ENCODE measurements around the gene DUSP21. TPM values are rescaled to one million over a fixed set of nuclear protein-coding genes. Genes with fewer than 3 reads are reported as not detected.

The DUSP21 gene
- total RNA-seq, 1 donor = not detected

GRCh38 chrX:44891642-44892041 lies 47.8 kb downstream of the DUSP21 start:
- H3K4me3 ChIP-seq (ENCODE audit: low read depth, low read length) = no peak overlapping the region
- no peak for DNase-seq (ENCODE audit: low read depth)
- TF ChIP-seq CTCF (IDR thresholded peaks at IDR 0.05; ENCODE audit: insufficient read depth, low read length) = no peak

Other genes with a start within 250 kb of the DUSP21 start
- 8.7 and 20.6 TPM in 2 replicates for gene KDM6A, start 29.2 kb downstream of the DUSP21 start, total RNA-seq (ENCODE audit: low replicate concordance)

All from fibroblast of the aortic adventitia (primary cell).